HepG2 (cell line): ENCODE results near the gene TNFSF12. TPM values are rescaled to one million over a fixed set of nuclear protein-coding genes. Genes with fewer than 3 reads are reported as not detected.
A peak's percentile ranks its signal among the peaks of the same experiment; 100 is the strongest.

Source experiments
- BCLAF1 ChIP-seq: fragments of 450-650 bp; IDR thresholded peaks from 2 replicates; pipeline ENCODE4 v1.6.1; 2017; ENCODE audit warnings: mild to moderate bottlenecking
- CHD2 ChIP-seq: IDR thresholded peaks from 2 replicates; pipeline ENCODE4 v1.6.1; 2011; ENCODE audit warnings: low read depth, low read length, improper control_type of control experiment
- FLYWCH1 ChIP-seq: sonication (generic); formaldehyde crosslinking; IDR thresholded peaks from 2 replicates; pipeline ENCODE4 v1.8.1; 2023; ENCODE audit warnings: mild to moderate bottlenecking, missing genetic modification reagents
- RXRA ChIP-seq: sonication (generic); formaldehyde crosslinking; IDR thresholded peaks from 2 replicates; pipeline ENCODE4 v1.5.1; 2020; ENCODE audit warnings: missing genetic modification reagents
- TBL1XR1 ChIP-seq: fragments of 150-350 bp; IDR thresholded peaks from 2 replicates; pipeline ENCODE4 v1.6.1; 2014; ENCODE audit warnings: borderline replicate concordance, low read length; ENCODE audit not compliant: partially characterized antibody
- TIGD3 ChIP-seq: sonication (generic); formaldehyde crosslinking; IDR thresholded peaks from 2 replicates; pipeline ENCODE4 v1.5.1; 2020; ENCODE audit warnings: mild to moderate bottlenecking, missing genetic modification reagents, borderline replicate concordance
- ZMAT3 ChIP-seq: sonication (generic); formaldehyde crosslinking; conservative IDR thresholded peaks from 2 replicates; pipeline ENCODE4 v1.7.0; 2021; ENCODE audit warnings: missing genetic modification reagents
- ZNF609 ChIP-seq: sonication (generic); formaldehyde crosslinking; IDR thresholded peaks from 2 replicates; pipeline ENCODE4 v1.4.0; 2020; ENCODE audit warnings: mild to moderate bottlenecking, missing genetic modification reagents, borderline replicate concordance
- polyA plus RNA-seq, 8 experiments: library from polyadenylated mRNA; depleted of rRNA in 3 of 8; stranded (reverse) in 7 of 8; unstranded in 1 of 8; fragments of >200 nt; fragmentation: Illumina TruSeq in 4 of 8; extraction: Trizol in 4 of 8; gene quantifications; 2 replicates each; pipeline versions ENCODE4 v1.2.1 to v1.2.3, GENCODE V29; 2011 to 2016; ENCODE audit warnings: low read depth in 4 of 8, missing spikeins in 1 of 8, mixed read lengths in 1 of 8; ENCODE audit not compliant: insufficient read depth in 1 of 8
- total RNA-seq, 5 experiments: library from RNA; depleted of rRNA; stranded (reverse); fragments of >200 nt; fragmentation: Illumina TruSeq; extraction: Trizol; gene quantifications; 2 replicates each; pipeline ENCODE4 v1.2.3, GENCODE V29; 2016; ENCODE audit warnings: low read depth in 1 of 5
- TF ChIP-seq, protein P1 (sequence below): sonication (generic); formaldehyde crosslinking; IDR thresholded peaks from 2 replicates; pipeline ENCODE4 v1.8.0; 2022; ENCODE audit warnings: mild to moderate bottlenecking, missing genetic modification reagents
- TF ChIP-seq, protein P2 (sequence below): sonication (generic); formaldehyde crosslinking; IDR thresholded peaks from 2 replicates; pipeline ENCODE4 v1.5.1; 2020; ENCODE audit warnings: mild to moderate bottlenecking, missing genetic modification reagents
- TF ChIP-seq, protein P3 (sequence below): sonication (generic); formaldehyde crosslinking; IDR thresholded peaks from 2 replicates; pipeline ENCODE4 v1.4.0; 2020; ENCODE audit warnings: missing genetic modification reagents

The TNFSF12 gene
- total and polyA plus RNA-seq, 2 of the 13 experiments (the other 11 are each of a cell fraction or from before 2014, with no cell fraction given) = 0.93 to 7.2 TPM

DNA sequence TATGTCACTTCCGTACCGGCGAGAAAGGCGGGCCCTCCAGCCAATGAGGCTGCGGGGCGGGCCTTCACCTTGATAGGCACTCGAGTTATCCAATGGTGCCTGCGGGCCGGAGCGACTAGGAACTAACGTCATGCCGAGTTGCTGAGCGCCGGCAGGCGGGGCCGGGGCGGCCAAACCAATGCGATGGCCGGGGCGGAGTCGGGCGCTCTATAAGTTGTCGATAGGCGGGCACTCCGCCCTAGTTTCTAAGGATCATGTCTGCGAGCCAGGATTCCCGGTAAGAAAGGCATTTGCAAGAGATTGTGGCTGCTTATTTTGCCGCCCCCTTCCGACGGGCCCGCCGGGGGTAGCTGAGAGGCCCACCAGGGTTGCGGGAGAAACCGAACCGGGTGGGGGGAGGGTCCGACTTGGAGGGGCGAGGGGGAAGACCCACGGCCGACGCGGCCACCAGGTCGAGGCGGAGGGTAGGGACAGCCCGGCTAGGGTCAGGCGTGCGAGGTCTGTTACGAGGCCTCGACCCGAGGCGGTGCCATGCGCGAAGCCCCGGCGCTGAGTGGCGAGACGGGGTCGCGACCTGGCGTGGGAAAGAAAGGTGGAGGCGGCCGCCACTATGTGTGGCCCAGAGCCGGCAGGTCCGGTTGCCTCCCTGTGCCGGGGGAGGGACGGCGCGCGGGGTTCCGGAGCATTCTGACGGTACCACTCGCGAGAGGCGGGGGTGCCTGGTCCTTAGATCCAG is 23.9 kb downstream of the TNFSF12 start (continued):
- TF ChIP-seq, protein P1, sequence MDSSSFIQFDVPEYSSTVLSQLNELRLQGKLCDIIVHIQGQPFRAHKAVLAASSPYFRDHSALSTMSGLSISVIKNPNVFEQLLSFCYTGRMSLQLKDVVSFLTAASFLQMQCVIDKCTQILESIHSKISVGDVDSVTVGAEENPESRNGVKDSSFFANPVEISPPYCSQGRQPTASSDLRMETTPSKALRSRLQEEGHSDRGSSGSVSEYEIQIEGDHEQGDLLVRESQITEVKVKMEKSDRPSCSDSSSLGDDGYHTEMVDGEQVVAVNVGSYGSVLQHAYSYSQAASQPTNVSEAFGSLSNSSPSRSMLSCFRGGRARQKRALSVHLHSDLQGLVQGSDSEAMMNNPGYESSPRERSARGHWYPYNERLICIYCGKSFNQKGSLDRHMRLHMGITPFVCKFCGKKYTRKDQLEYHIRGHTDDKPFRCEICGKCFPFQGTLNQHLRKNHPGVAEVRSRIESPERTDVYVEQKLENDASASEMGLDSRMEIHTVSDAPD (CRISPR knock-in tag) = no peak
- TF ChIP-seq TBL1XR1 (peak; percentile 61), ZMAT3 (CRISPR knock-in tag) (peak; percentile 46; the same call in 1 of the 2 replicates), CHD2 (peak; percentile 81), BCLAF1 (no peak), RXRA (CRISPR knock-in tag) (peak; percentile 33; the same call in 1 of the 2 replicates), FLYWCH1 (CRISPR knock-in tag) (no peak), TIGD3 (no peak), ZNF609 (CRISPR knock-in tag) (0 out of 2 replicates have a peak, but pooled peaks have one; percentile 31)
- TF ChIP-seq, protein P2, sequence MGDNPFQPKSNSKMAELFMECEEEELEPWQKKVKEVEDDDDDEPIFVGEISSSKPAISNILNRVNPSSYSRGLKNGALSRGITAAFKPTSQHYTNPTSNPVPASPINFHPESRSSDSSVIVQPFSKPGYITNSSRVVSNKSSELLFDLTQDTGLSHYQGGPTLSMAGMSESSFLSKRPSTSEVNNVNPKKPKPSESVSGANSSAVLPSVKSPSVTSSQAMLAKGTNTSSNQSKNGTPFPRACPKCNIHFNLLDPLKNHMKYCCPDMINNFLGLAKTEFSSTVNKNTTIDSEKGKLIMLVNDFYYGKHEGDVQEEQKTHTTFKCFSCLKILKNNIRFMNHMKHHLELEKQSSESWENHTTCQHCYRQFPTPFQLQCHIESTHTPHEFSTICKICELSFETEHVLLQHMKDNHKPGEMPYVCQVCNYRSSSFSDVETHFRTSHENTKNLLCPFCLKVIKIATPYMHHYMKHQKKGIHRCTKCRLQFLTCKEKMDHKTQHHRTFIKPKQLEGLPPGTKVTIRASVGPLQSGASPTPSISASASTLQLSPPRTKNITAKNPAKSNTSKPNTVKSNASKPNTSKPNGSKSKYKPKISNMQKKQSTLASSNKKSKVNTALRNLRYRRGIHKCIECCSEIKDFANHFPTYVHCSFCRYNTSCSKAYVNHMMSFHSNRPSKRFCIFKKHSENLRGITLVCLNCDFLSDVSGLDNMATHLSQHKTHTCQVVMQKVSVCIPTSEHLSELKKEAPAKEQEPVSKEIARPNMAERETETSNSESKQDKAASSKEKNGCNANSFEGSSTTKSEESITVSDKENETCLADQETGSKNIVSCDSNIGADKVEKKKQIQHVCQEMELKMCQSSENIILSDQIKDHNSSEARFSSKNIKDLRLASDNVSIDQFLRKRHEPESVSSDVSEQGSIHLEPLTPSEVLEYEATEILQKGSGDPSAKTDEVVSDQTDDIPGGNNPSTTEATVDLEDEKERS (CRISPR knock-in tag) = peak; percentile 74
- TF ChIP-seq, protein P3, sequence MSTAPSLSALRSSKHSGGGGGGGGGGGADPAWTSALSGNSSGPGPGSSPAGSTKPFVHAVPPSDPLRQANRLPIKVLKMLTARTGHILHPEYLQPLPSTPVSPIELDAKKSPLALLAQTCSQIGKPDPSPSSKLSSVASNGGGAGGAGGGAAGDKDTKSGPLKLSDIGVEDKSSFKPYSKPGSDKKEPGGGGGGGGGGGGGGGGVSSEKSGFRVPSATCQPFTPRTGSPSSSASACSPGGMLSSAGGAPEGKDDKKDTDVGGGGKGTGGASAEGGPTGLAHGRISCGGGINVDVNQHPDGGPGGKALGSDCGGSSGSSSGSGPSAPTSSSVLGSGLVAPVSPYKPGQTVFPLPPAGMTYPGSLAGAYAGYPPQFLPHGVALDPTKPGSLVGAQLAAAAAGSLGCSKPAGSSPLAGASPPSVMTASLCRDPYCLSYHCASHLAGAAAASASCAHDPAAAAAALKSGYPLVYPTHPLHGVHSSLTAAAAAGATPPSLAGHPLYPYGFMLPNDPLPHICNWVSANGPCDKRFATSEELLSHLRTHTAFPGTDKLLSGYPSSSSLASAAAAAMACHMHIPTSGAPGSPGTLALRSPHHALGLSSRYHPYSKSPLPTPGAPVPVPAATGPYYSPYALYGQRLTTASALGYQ (CRISPR knock-in tag) = no peak
